PC-3 (cell line): ENCODE measurements around the gene KAZN. TPM values are rescaled to one million over a fixed set of nuclear protein-coding genes. Genes with fewer than 3 reads are reported as not detected.

Experiments used
- ATAC-seq: fragments of 200-7000 bp; cut with Tn5 transposase; 2 replicates; pipeline ENCODE4 v1.9.1; 2020; ENCODE audit warnings: mild to moderate bottlenecking, moderate library complexity
- BruUV-seq: library from RNA; stranded (reverse); fragments of 400-500 nt; replicated peaks from 2 replicates; lab custom pipeline; 2021; lab: Mats Ljungman, UMichigan
- CTCF ChIA-PET: fragments of 300-600 bp; sonication (Branson Sonifier 250); formaldehyde crosslinking; loops from one replicate; lab custom pipeline; 2022; ENCODE audit warnings: antibody characterized with exemption; lab: Charles Lee
- POLR2A ChIA-PET: fragments of 300-600 bp; sonication (Branson Sonifier 250); formaldehyde crosslinking; loops from one replicate; lab custom pipeline; 2022; ENCODE audit warnings: antibody characterized with exemption; ENCODE audit not compliant: unreplicated experiment; lab: Charles Lee
- DNase-seq: peaks from one replicate; pipeline ENCODE4 v3.0.0-alpha.2; 2015
- H2AFZ ChIP-seq: fragments of 300-600 bp; sonication (generic); 2 replicates; pipeline ENCODE4 v1.6.0; 2016; ENCODE audit warnings: antibody characterized with exemption, low read length
- H3F3A ChIP-seq: fragments of 300-600 bp; sonication (generic); one replicate; pipeline ENCODE4 v1.6.0; 2017; ENCODE audit warnings: antibody characterized with exemption, low read length, control low read depth, mild to moderate bottlenecking; ENCODE audit not compliant: unreplicated experiment
- H3K27ac ChIP-seq: fragments of 300-600 bp; sonication (generic); 2 replicates; pipeline ENCODE4 v1.5.1; 2016; ENCODE audit warnings: mild to moderate bottlenecking, low read length
- H3K27me3 ChIP-seq: fragments of 300-600 bp; sonication (generic); 2 replicates; pipeline ENCODE4 v1.6.1; 2016; ENCODE audit warnings: low read length, mixed read lengths
- H3K36me3 ChIP-seq: fragments of 300-600 bp; sonication (generic); 2 replicates; pipeline ENCODE4 v1.6.1; 2016; ENCODE audit warnings: low read depth, mixed run types, low read length, mixed read lengths
- H3K4me1 ChIP-seq: fragments of 300-600 bp; sonication (generic); 2 replicates; pipeline ENCODE4 v1.5.1; 2016; ENCODE audit warnings: low read length; ENCODE audit not compliant: insufficient read depth
- H3K4me2 ChIP-seq: fragments of 300-600 bp; sonication (generic); 2 replicates; pipeline ENCODE4 v1.6.0; 2016; ENCODE audit warnings: low read length
- H3K4me3 ChIP-seq: fragments of 300-600 bp; sonication (generic); 2 replicates; pipeline ENCODE4 v1.5.1; 2016; ENCODE audit warnings: mild to moderate bottlenecking, low read length, mixed read lengths
- H3K79me2 ChIP-seq: fragments of 300-600 bp; sonication (generic); 2 replicates; pipeline ENCODE4 v1.6.1; 2017; ENCODE audit warnings: low read length, mixed read lengths
- H3K9ac ChIP-seq: fragments of 300-600 bp; sonication (generic); 2 replicates; pipeline ENCODE4 v1.6.0; 2016; ENCODE audit warnings: mild to moderate bottlenecking, low read length
- H3K9me2 ChIP-seq: fragments of 300-600 bp; sonication (generic); replicated peaks from 2 replicates; pipeline ENCODE4 v1.6.1; 2016; ENCODE audit warnings: mixed run types, low read length, mixed read lengths
- H3K9me3 ChIP-seq: fragments of 300-600 bp; sonication (generic); 2 replicates; pipeline ENCODE4 v1.6.1; 2016; ENCODE audit warnings: low read length, mixed read lengths
- H4K20me1 ChIP-seq: fragments of 300-600 bp; sonication (generic); 2 replicates; pipeline ENCODE4 v1.6.1; 2016; ENCODE audit warnings: low read length, mixed read lengths
- EZH2 ChIP-seq: fragments of 300-600 bp; sonication (generic); IDR thresholded peaks from one replicate; pipeline ENCODE4 v1.6.1; 2017; ENCODE audit warnings: antibody characterized with exemption, mild to moderate bottlenecking, low read length; ENCODE audit not compliant: unreplicated experiment
- EZH2phosphoT487 ChIP-seq: fragments of 300-600 bp; sonication (generic); IDR thresholded peaks from 2 replicates; pipeline ENCODE4 v1.6.1; 2018; ENCODE audit warnings: mild to moderate bottlenecking, antibody characterized with exemption, low read length, borderline replicate concordance
- intact Hi-C: fragments of 100-400 bp; cut with micrococcal nuclease; formaldehyde crosslinking; loops from 2 replicates; pipeline ENCODE4 v1.9.0; 2023
- total RNA-seq: library from RNA; depleted of rRNA; stranded (reverse); fragments of >200 nt; gene quantifications from 2 replicates; pipeline ENCODE4 v1.2.3, GENCODE V29; 2014
- TF ChIP-seq, protein P1 (sequence below): fragments of 300-600 bp; sonication (generic); conservative IDR thresholded peaks from 2 replicates; pipeline ENCODE4 v1.5.1; 2017; ENCODE audit warnings: antibody characterized with exemption, low read depth, mild to moderate bottlenecking, low read length

The KAZN gene
- total RNA-seq, 1 experiment from 2014 or later, result 2.0 TPM

DNA sequence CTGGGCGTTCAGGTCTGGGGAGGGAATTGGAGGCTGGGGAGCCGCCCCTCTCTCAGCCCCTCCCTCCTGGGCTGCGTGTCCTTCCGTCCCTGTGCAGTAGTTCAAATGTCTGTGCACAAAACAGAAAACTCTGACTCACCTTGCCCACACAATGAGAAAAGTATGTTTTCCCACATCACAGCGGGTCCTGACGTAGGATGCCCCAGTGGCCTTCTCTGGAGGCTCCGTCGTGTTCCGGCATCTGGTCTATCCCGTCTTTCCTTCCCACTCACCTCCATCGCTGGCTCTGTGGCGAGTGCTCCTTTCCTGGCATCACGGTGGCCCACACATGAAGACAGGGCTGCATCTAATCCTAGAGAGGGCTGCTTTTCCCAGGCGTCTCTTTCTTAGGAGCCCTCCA, 224.0 kb downstream of the KAZN start:
- Histone ChIP-seq H3K9me2 (no peaks in the 10 kb centered on the region), H3K27me3 (no peaks in the 10 kb centered on the region), H3K4me1 (peaks cover 6% of the 10 kb centered on the region; the same call in 1 of the 2 replicates), H3K79me2 (no peaks in the 10 kb centered on the region), H2AFZ (no peak overlapping the region; the same call in 1 of the 2 replicates), H3K27ac (peak overlapping the region; percentile 30; the same call in 1 of the 2 replicates), H3K9me3 (no peaks in the 10 kb centered on the region), H3K36me3 (no peaks in the 10 kb centered on the region), H3K9ac (no peak overlapping the region), H3K4me2 (peak overlapping the region; percentile 48), H3F3A (no peaks in the 10 kb centered on the region), H4K20me1 (no peaks in the 10 kb centered on the region), H3K4me3 (no peak overlapping the region)
- ChIA-PET POLR2A (no interaction called here), CTCF (no interaction called here)
- TF ChIP-seq EZH2, result no peak
- TF ChIP-seq, protein P1, sequence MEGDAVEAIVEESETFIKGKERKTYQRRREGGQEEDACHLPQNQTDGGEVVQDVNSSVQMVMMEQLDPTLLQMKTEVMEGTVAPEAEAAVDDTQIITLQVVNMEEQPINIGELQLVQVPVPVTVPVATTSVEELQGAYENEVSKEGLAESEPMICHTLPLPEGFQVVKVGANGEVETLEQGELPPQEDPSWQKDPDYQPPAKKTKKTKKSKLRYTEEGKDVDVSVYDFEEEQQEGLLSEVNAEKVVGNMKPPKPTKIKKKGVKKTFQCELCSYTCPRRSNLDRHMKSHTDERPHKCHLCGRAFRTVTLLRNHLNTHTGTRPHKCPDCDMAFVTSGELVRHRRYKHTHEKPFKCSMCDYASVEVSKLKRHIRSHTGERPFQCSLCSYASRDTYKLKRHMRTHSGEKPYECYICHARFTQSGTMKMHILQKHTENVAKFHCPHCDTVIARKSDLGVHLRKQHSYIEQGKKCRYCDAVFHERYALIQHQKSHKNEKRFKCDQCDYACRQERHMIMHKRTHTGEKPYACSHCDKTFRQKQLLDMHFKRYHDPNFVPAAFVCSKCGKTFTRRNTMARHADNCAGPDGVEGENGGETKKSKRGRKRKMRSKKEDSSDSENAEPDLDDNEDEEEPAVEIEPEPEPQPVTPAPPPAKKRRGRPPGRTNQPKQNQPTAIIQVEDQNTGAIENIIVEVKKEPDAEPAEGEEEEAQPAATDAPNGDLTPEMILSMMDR, result no peak
- TF ChIP-seq EZH2phosphoT487, result no peak
- no peak; the same call in 1 of the 2 replicates for ATAC-seq
- peak; percentile 67 for DNase-seq
- no TSS peak for BruUV-seq
- intact Hi-C loops, result no loop called here

DNA sequence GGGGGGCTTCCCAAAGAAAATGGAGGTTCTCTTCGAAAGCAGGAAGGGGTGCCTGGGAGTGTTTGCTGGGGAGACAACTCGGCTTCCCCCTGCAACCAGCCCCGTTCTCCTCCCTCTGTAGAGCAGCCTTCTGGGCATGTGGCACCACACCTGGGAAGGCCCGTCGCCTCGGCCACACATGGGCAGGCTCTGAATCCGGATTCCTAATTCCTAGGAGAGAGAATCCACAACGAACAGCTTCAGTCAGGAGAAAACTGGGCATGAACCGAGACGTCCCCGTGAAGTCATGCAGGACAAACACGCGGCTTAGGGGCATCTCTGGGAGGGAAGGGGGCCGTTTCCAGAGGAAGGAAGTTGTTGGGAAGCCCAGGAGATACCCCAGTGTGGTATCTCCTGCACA, 224.5 kb downstream of the KAZN start:
- Histone ChIP-seq H3F3A (no peaks in the 10 kb centered on the region), H3K9me2 (no peaks in the 10 kb centered on the region), H3K27me3 (no peaks in the 10 kb centered on the region), H3K9me3 (no peaks in the 10 kb centered on the region), H3K27ac (peak overlapping the region; percentile 30; the same call in 1 of the 2 replicates), H3K36me3 (no peaks in the 10 kb centered on the region), H3K79me2 (no peaks in the 10 kb centered on the region), H4K20me1 (no peaks in the 10 kb centered on the region), H2AFZ (no peak overlapping the region; the same call in 1 of the 2 replicates), H3K4me3 (no peak overlapping the region), H3K4me1 (peaks cover 6% of the 10 kb centered on the region; the same call in 1 of the 2 replicates), H3K9ac (no peak overlapping the region), H3K4me2 (peak overlapping the region; percentile 48)
- ChIA-PET POLR2A (no interaction called here), CTCF (no interaction called here)
- no peak for DNase-seq
- TF ChIP-seq EZH2, result no peak
- TF ChIP-seq EZH2phosphoT487, result no peak
- TF ChIP-seq, protein P1, result no peak
- intact Hi-C loops, result no loop called here
- BruUV-seq, result no TSS peak
- no peak for ATAC-seq

DNA sequence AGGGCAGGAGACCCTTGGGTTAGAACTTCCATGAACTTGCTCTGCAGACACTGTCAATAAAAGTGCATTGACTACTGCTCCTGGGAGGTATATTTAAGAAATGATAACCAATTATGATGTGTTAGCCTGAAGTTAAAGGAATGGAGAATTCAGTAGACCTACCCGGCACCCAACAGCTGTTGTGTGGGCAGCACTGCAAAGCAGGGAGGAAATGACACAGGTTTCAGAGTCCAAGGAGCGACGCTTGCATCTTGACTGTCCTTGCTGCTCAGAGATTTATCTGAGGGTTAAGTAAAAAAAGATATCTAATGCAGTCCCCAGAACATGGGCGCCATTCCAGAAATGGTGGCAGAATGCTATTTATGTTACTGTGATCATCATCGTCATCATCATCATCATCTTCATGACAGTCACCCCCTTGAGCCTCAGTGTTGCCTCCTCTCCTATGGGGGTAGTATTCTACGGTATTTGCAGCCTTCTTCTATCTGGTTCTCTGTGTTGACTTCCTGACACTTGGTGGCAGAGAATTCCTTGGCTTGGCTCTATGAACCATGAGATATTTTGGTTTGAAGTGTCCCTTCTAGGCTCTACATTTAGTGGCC, 225.9 kb downstream of the KAZN start:
- H3K79me2 ChIP-seq, result no peaks in the 10 kb centered on the region
- CTCF ChIA-PET, result no interaction called here
- no peaks in the 10 kb centered on the region for H3K9me2 ChIP-seq
- H3K36me3 ChIP-seq, result no peaks in the 10 kb centered on the region
- H3K4me3 ChIP-seq, result no peak overlapping the region
- no peak for DNase-seq
- H3K27me3 ChIP-seq, result no peaks in the 10 kb centered on the region
- no peak overlapping the region for H3K27ac ChIP-seq
- H3K4me2 ChIP-seq, result no peak overlapping the region
- no peak overlapping the region for H3K9ac ChIP-seq
- BruUV-seq, result no TSS peak
- intact Hi-C loops, result no loop called here
- no peaks in the 10 kb centered on the region for H3K9me3 ChIP-seq
- POLR2A ChIA-PET, result no interaction called here
- ATAC-seq, result no peak
- no peak overlapping the region for H2AFZ ChIP-seq
- peaks cover 6% of the 10 kb centered on the region; the same call in 1 of the 2 replicates for H3K4me1 ChIP-seq
- no peaks in the 10 kb centered on the region for H3F3A ChIP-seq
- TF ChIP-seq EZH2phosphoT487 (no peak), EZH2 (no peak)
- TF ChIP-seq, protein P1, result no peak
- H4K20me1 ChIP-seq, result no peaks in the 10 kb centered on the region
